Measurements from ENCODE around the gene CRYGB. TPM values are rescaled to one million over a fixed set of nuclear protein-coding genes. Genes with fewer than 3 reads are reported as not detected.

Gene CRYGB
- total RNA-seq, 1 donor from 2014 or later = not detected

GRCh38 chr2:208096080-208096479 lies 49.9 kb downstream of the CRYGB start:
- no peak overlapping the region for H3K27ac Mint-ChIP-seq (ENCODE audit: unreplicated experiment)
- TF ChIP-seq, protein P1, sequence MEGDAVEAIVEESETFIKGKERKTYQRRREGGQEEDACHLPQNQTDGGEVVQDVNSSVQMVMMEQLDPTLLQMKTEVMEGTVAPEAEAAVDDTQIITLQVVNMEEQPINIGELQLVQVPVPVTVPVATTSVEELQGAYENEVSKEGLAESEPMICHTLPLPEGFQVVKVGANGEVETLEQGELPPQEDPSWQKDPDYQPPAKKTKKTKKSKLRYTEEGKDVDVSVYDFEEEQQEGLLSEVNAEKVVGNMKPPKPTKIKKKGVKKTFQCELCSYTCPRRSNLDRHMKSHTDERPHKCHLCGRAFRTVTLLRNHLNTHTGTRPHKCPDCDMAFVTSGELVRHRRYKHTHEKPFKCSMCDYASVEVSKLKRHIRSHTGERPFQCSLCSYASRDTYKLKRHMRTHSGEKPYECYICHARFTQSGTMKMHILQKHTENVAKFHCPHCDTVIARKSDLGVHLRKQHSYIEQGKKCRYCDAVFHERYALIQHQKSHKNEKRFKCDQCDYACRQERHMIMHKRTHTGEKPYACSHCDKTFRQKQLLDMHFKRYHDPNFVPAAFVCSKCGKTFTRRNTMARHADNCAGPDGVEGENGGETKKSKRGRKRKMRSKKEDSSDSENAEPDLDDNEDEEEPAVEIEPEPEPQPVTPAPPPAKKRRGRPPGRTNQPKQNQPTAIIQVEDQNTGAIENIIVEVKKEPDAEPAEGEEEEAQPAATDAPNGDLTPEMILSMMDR (IDR thresholded peaks at IDR 0.05; ENCODE audit: unreplicated experiment) = no peak
- H3K4me1 Mint-ChIP-seq (ENCODE audit: unreplicated experiment) = peaks cover 10% of the 10 kb centered on the region
- no peaks in the 10 kb centered on the region for H3K36me3 Mint-ChIP-seq (ENCODE audit: low read depth, unreplicated experiment)
- no peak for DNase-seq (ENCODE audit: low spot score)
- no peak overlapping the region for H3K4me3 Mint-ChIP-seq (ENCODE audit: unreplicated experiment)
- H3K27me3 Mint-ChIP-seq (ENCODE audit: unreplicated experiment) = peaks cover 2% of the 10 kb centered on the region
- H3K9me3 Mint-ChIP-seq (ENCODE audit: unreplicated experiment) = no peaks in the 10 kb centered on the region

GRCh38 chr2:208093128-208093527 lies 52.8 kb downstream of the CRYGB start:
- H3K36me3 Mint-ChIP-seq (ENCODE audit: low read depth, unreplicated experiment) = no peaks in the 10 kb centered on the region
- H3K9me3 Mint-ChIP-seq (ENCODE audit: unreplicated experiment) = no peaks in the 10 kb centered on the region
- H3K27ac Mint-ChIP-seq (ENCODE audit: unreplicated experiment) = no peak overlapping the region
- peaks cover 10% of the 10 kb centered on the region for H3K4me1 Mint-ChIP-seq (ENCODE audit: unreplicated experiment)
- H3K4me3 Mint-ChIP-seq (ENCODE audit: unreplicated experiment) = no peak overlapping the region
- peaks cover 4% of the 10 kb centered on the region for H3K27me3 Mint-ChIP-seq (ENCODE audit: unreplicated experiment)
- no peak for DNase-seq (ENCODE audit: low spot score)
- TF ChIP-seq, protein P1 (IDR thresholded peaks at IDR 0.05; ENCODE audit: unreplicated experiment) = no peak

Other genes with a start within 250 kb of the CRYGB start
- gene PLEKHM3, start 120.6 kb downstream of the CRYGB start, total RNA-seq (ENCODE audit: unreplicated experiment) = 10.4 TPM
- not detected for gene CRYGD, start 21.6 kb downstream of the CRYGB start, total RNA-seq (ENCODE audit: unreplicated experiment)
- not detected for gene CRYGC, start 16.3 kb downstream of the CRYGB start, total RNA-seq (ENCODE audit: unreplicated experiment)
- gene CRYGA, start 17.4 kb upstream of the CRYGB start, total RNA-seq (ENCODE audit: unreplicated experiment) = not detected
- not detected for gene C2orf80, start 43.9 kb upstream of the CRYGB start, total RNA-seq (ENCODE audit: unreplicated experiment)
- 171 TPM for gene IDH1, start 108.9 kb upstream of the CRYGB start, total RNA-seq (ENCODE audit: unreplicated experiment)
- gene PIKFYVE, start 120.1 kb upstream of the CRYGB start, total RNA-seq (ENCODE audit: unreplicated experiment) = 52.7 TPM